KOPT-K1 (cell line): ENCODE results near the gene IL6ST.
"Not testable (repeated sequence)": the region's sequence is repeated elsewhere in the genome, so short reads cannot be mapped to it uniquely, and the experiment has no call there.

Source experiments
- H3K27ac ChIP-seq: fragments of 200-600 bp; sonication (generic); 2 replicates; pipeline ENCODE4 v1.5.1; 2016; ENCODE audit warnings: antibody characterized with exemption, mild to moderate bottlenecking, low read depth, low read length; ENCODE audit not compliant: poor library complexity, severe bottlenecking
- H3K36me3 ChIP-seq: fragments of 200-600 bp; sonication (generic); 2 replicates; pipeline ENCODE4 v1.5.1; 2017; ENCODE audit warnings: antibody characterized with exemption, mild to moderate bottlenecking, low read length, moderate library complexity; ENCODE audit not compliant: insufficient read depth
- H3K9me3 ChIP-seq: fragments of 200-600 bp; sonication (generic); 2 replicates; pipeline ENCODE4 v1.5.1; 2017; ENCODE audit warnings: antibody characterized with exemption, low read length, mild to moderate bottlenecking; ENCODE audit not compliant: insufficient read depth, poor library complexity, severe bottlenecking

IL6ST gene

DNA sequence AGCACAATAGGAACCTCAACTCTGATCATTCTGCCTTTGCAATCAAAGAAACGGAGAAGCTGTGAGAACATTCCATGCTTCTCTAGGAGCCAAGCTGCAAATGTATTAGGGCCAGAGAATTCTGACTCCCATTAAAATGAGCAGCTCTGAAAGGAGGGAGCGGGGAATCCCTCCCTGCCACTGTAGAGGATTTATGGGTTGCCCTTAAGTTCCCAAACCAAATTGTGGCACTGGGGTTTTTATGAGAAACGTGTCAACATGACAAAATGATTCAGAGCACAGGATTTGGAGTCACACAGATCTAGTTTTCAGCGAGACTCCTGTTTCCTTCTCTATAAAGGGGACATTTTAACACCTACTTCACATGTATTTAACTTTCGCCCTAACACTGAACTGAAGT lies 1.8 kb downstream of the IL6ST start:
- H3K27ac ChIP-seq: no peak overlapping the region
- no peaks in the 10 kb centered on the region for H3K9me3 ChIP-seq

GRCh38 chr5:55991768-55992486 lies 2.8 kb downstream of the IL6ST start:
- H3K27ac ChIP-seq: no peak overlapping the region
- no peaks in the 10 kb centered on the region for H3K36me3 ChIP-seq
- no peaks in the 10 kb centered on the region for H3K9me3 ChIP-seq

More for the DNA sequence above, 1.8 kb downstream of the IL6ST start:
- H3K36me3 ChIP-seq: no peaks in the 10 kb centered on the region

DNA sequence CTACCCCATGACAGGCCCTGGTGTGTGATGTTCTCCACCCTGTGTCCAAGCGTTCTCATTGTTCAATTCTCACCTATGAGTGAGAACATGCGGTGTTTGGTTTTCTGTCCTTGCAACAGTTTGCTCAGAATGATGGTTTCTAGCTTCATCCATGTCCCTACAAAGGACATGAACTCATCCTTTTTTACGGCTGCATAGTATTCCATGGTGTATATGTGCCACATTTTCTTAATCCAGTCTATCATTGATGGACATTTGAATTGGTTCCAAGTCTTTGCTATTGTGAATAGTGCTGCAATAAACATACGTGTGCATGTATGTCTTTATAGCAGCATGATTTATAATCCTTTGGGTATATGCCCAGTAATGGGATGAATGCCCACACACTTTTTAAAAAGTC lies 3.9 kb downstream of the IL6ST start:
- H3K27ac ChIP-seq, H3K9me3 ChIP-seq, H3K36me3 ChIP-seq: not testable (repeated sequence)

GRCh38 chr5:55989860-55990259 lies 4.9 kb downstream of the IL6ST start:
- Histone ChIP-seq H3K9me3 (no peaks in the 10 kb centered on the region), H3K27ac (no peak overlapping the region), H3K36me3 (no peaks in the 10 kb centered on the region)

DNA sequence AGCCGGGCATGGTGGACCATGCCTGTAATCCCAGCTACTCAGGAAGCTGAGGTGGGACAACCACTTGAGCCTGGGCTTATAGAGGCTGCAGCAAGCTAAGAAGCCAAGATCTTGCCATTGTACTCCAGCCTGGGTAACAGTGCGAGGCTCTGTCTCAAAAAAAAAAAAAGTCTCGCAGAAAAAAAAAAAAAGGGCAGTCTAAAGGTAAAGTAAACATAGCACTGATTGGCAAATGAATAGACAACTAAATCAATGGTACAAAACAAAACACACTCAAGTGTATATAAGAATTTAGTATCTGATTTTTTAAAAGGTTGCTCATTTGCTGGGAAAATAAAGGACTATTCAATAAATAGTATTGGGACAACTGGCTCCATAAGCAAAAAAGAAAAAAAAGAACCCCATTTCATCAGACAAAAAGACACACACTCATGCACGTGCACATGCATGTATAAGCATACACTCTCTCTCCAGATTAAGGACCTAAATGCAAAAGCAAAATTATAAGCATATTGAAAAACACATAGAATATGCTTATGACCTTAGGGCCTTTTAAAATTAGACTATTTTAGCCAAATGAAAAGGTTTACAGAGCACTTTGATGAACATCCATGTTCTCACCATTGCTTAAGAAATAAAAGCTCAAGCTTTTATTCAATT lies 5.7 kb downstream of the IL6ST start:
- H3K27ac ChIP-seq: no peak overlapping the region
- no peaks in the 10 kb centered on the region for H3K36me3 ChIP-seq
- no peaks in the 10 kb centered on the region for H3K9me3 ChIP-seq

GRCh38 chr5:55988428-55988827 lies 6.3 kb downstream of the IL6ST start:
- H3K36me3 ChIP-seq, H3K9me3 ChIP-seq, H3K27ac ChIP-seq: not testable (repeated sequence)

- Histone ChIP-seq H3K36me3 (no peaks in the 10 kb centered on the region), H3K9me3 (no peaks in the 10 kb centered on the region), H3K27ac (no peak overlapping the region)
Observed at GRCh38 chr5:55986931-55987330, 7.8 kb downstream of the IL6ST start.

DNA sequence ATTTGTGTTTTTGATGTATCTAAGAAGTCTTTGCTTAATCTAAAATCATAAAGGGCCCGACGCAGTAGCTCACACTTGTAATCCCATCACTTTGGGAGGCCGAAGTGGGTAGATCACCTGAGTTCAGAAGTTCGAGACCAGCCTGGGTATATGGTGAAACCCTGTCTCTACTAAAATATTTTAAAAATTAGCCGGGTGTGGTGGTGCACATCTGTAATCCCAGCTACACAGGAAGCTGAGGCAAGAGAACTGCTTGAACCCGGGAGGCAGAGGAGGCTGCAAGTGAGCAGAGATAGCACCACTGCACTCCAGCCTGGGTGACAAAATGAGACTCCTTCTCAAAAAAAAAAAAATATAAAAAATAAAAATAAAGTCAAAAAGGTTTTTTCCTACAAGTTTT lies 9.6 kb downstream of the IL6ST start:
- H3K27ac ChIP-seq: no peak overlapping the region
- H3K36me3 ChIP-seq: peaks cover 4% of the 10 kb centered on the region; the same call in 1 of the 2 replicates
- no peaks in the 10 kb centered on the region for H3K9me3 ChIP-seq

DNA sequence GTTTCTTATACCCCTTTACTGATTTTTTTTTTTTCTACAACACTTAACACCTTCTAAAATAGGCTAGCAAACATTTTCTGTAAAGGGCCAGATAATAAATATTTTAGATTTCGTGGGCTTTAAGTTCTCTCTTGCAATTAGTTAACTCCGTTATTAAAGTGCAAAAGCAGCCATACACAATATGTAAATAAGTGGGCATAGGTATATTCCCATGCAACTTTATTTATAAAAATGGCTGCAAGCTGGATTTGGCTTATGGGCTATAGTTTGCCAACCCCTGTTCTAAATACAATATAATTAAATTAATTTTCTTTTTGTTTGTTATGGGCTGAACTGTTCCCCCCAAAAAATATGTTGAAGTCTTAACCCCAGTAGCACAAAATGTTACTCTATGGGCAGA lies 10.8 kb downstream of the IL6ST start:
- Histone ChIP-seq H3K9me3 (no peaks in the 10 kb centered on the region), H3K27ac (no peak overlapping the region), H3K36me3 (peaks cover 4% of the 10 kb centered on the region; the same call in 1 of the 2 replicates)

GRCh38 chr5:55982957-55983381 lies 11.8 kb downstream of the IL6ST start:
- H3K36me3 ChIP-seq: peaks cover 4% of the 10 kb centered on the region; the same call in 1 of the 2 replicates
- H3K9me3 ChIP-seq: no peaks in the 10 kb centered on the region
- no peak overlapping the region for H3K27ac ChIP-seq

- Histone ChIP-seq H3K36me3 (peaks cover 16% of the 10 kb centered on the region), H3K27ac (no peak overlapping the region)
Observed at GRCh38 chr5:55973296-55973695, 21.5 kb downstream of the IL6ST start.

DNA sequence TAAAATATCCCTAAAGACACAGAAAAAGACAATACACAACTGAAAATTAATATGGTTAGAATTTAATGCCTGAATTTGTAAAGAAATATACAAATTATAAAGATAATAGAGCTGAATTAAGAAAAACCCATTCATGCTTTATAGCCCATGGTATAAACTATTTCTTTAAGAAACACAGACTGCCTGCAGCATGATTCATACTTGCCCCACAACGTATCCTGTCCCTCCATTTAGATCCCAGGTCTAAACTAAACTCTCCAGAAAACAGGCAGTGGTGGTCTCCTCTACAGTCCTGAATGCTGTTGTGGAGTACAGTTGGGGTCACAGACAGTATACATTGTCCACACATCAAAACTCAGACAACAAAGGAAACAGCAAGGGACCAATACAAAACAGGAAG lies 24.8 kb downstream of the IL6ST start:
- Histone ChIP-seq H3K9me3 (no peaks in the 10 kb centered on the region), H3K36me3 (peaks cover 9% of the 10 kb centered on the region), H3K27ac (no peak overlapping the region)

More at GRCh38 chr5:55973296-55973695, 21.5 kb downstream of the IL6ST start:
- no peaks in the 10 kb centered on the region for H3K9me3 ChIP-seq

- H3K27ac ChIP-seq: no peak overlapping the region
- peaks cover 5% of the 10 kb centered on the region; the same call in 1 of the 2 replicates for H3K36me3 ChIP-seq
- H3K9me3 ChIP-seq: no peaks in the 10 kb centered on the region
Observed at GRCh38 chr5:55966284-55966683, 28.5 kb downstream of the IL6ST start.

DNA sequence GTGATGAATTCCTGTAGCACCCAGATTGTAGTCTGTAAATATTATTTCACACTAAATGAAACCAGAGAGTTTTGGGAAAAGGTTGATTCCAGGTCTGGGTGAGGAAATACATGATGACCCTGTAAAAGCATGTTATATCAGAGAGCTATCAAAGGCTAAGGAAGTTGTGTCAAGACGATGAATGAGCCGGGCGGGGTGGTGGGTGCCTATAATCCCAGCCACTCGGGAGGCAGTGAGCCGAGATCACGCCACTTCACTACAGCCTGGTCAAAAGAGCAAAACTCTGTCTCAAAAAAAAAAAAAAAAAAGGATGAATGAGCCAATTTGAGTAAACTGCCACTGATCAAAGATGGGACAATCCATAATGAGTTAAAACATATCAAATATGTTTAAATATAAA lies 29.2 kb downstream of the IL6ST start:
- Histone ChIP-seq H3K27ac (no peak overlapping the region), H3K36me3 (peaks cover 6% of the 10 kb centered on the region), H3K9me3 (no peaks in the 10 kb centered on the region)

- Histone ChIP-seq H3K27ac (no peak overlapping the region), H3K9me3 (no peaks in the 10 kb centered on the region), H3K36me3 (peaks cover 26% of the 10 kb centered on the region)
Observed at GRCh38 chr5:55960779-55961178, 34.0 kb downstream of the IL6ST start.

DNA sequence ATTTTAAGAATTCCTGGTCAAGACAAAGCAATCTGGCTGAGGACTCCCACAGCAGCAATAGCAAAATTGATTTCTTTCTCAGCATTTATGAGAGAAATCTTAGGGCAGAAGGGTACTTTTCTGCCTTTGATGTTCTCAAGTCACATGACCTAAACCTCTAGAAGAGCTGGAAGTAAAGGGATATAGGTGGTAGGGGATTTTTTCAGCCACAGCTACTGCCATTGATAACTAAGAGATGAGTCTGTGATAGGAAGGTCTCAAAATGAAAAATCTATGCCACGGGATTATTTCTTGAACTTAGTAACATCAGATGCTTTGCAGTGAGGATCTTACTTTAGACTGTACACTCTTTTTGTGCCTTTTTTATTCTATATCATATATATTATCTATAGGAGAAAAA lies 35.6 kb downstream of the IL6ST start:
- Histone ChIP-seq H3K27ac (no peak overlapping the region), H3K9me3 (no peaks in the 10 kb centered on the region), H3K36me3 (peaks cover 41% of the 10 kb centered on the region)
